ENCODE data around the gene ZW10. TPM values are rescaled to one million over a fixed set of nuclear protein-coding genes. Genes with fewer than 3 reads are reported as not detected.

ZW10 gene
- total RNA-seq, 1 experiment from 2014 or later: 26.0 TPM

DNA sequence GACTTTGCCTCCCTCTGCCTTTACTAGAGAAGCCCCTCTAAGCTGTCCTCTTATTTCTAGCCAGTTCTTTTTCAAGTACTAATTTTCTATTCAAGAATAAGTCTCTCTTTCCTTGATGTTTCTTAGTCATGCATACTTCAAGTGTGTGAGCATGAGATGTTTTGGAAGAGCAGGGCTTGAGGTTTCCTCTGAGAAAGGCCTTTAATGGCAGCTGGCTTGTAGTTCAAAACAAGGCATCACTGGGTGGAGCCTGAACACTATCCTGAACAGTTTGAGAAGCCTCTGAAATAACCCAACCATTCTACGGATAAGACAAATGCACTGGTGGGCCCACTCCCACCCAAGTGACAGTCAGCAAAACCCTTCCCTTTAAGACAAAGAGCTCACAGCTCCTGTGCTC, 43.7 kb upstream of the ZW10 start:
- H3K23me2 ChIP-seq (ENCODE audit: insufficient read length, low read depth, low read length, poor library complexity, severe bottlenecking): no peaks in the 10 kb centered on the region
- no CpG with 5 or more reads among the region's 1 CpG for WGBS (ENCODE audit: extremely low coverage, insufficient read length, low lambda C conversion rate)
- DNase-seq: no peak
- H3K27me3 ChIP-seq (ENCODE audit: insufficient read depth, low read length): no peaks in the 10 kb centered on the region
- no peak overlapping the region for H3K56ac ChIP-seq (ENCODE audit: insufficient read length, low read depth, low read length)
- H3K14ac ChIP-seq (ENCODE audit: insufficient read depth, low read length): no peak overlapping the region
- H2AFZ ChIP-seq (ENCODE audit: low read length): no peak overlapping the region
- H4K8ac ChIP-seq (replicated peaks; ENCODE audit: insufficient read length, low read depth, low read length): no peak overlapping the region
- H2BK20ac ChIP-seq (ENCODE audit: low read depth, low read length, poor library complexity, severe bottlenecking): no peak overlapping the region
- no peak overlapping the region for H3K4ac ChIP-seq (ENCODE audit: low read depth, low read length)
- H3K4me1 ChIP-seq (ENCODE audit: insufficient read depth, low read length): no peaks in the 10 kb centered on the region
- no peaks in the 10 kb centered on the region for H3K9me3 ChIP-seq (ENCODE audit: control insufficient read depth, low read depth, low read length)
- H3K9me3 Mint-ChIP-seq: no peaks in the 10 kb centered on the region
- H2AK5ac ChIP-seq (ENCODE audit: insufficient read length, low read length): no peak overlapping the region
- H3K27me3 Mint-ChIP-seq (ENCODE audit: low read depth): no peaks in the 10 kb centered on the region
- no peak overlapping the region for H2BK5ac ChIP-seq (ENCODE audit: insufficient read length, low read length)
- H3K4me1 Mint-ChIP-seq: peaks cover 9 to 19% of the 10 kb centered on the region in 2 experiments; a peak in 3 of 4 replicates
- TF ChIP-seq, protein P1, sequence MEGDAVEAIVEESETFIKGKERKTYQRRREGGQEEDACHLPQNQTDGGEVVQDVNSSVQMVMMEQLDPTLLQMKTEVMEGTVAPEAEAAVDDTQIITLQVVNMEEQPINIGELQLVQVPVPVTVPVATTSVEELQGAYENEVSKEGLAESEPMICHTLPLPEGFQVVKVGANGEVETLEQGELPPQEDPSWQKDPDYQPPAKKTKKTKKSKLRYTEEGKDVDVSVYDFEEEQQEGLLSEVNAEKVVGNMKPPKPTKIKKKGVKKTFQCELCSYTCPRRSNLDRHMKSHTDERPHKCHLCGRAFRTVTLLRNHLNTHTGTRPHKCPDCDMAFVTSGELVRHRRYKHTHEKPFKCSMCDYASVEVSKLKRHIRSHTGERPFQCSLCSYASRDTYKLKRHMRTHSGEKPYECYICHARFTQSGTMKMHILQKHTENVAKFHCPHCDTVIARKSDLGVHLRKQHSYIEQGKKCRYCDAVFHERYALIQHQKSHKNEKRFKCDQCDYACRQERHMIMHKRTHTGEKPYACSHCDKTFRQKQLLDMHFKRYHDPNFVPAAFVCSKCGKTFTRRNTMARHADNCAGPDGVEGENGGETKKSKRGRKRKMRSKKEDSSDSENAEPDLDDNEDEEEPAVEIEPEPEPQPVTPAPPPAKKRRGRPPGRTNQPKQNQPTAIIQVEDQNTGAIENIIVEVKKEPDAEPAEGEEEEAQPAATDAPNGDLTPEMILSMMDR (conservative IDR thresholded peaks at IDR 0.05): no peak
- no peak overlapping the region for H2BK12ac ChIP-seq (ENCODE audit: insufficient read length, low read depth, low read length)
- H3K79me2 ChIP-seq (ENCODE audit: insufficient read depth, low read length): no peaks in the 10 kb centered on the region
- no peak overlapping the region for H3K9ac ChIP-seq (ENCODE audit: extremely low read depth, insufficient read length, low read length)
- H4K91ac ChIP-seq (ENCODE audit: insufficient read length, low read depth, low read length): no peak overlapping the region
- no peak overlapping the region for H4K5ac ChIP-seq (ENCODE audit: insufficient read length, low read depth, low read length)
- no peaks in the 10 kb centered on the region for H3K79me1 ChIP-seq (ENCODE audit: insufficient read depth, low read depth, low read length, poor library complexity, severe bottlenecking)
- no peaks in the 10 kb centered on the region for H4K20me1 ChIP-seq (ENCODE audit: control insufficient read depth, insufficient read depth, insufficient read length)
- H3T11ph ChIP-seq (ENCODE audit: low read length): no peak overlapping the region
- no peak overlapping the region for H3K18ac ChIP-seq (ENCODE audit: insufficient read length, low read depth, low read length)
- no peak overlapping the region for H3K4me3 Mint-ChIP-seq
- H3K27ac Mint-ChIP-seq: no peak overlapping the region
- H3K4me2 ChIP-seq (ENCODE audit: insufficient read depth, insufficient read length, low read length): no peak overlapping the region
- peaks cover 33 to 90% (median 76%) of the 10 kb centered on the region in 3 experiments; a peak in 6 of 7 replicates for H3K36me3 Mint-ChIP-seq (ENCODE audit: insufficient read depth in 1 of 3, low read depth in 3 of 3)
- H3K27ac ChIP-seq (ENCODE audit: insufficient read length, low read depth, low read length): no peak overlapping the region
- no peak overlapping the region for H2BK15ac ChIP-seq (ENCODE audit: low read depth, low read length)
- H3K23ac ChIP-seq (ENCODE audit: insufficient read length, low read depth, low read length): no peak overlapping the region
- H2BK120ac ChIP-seq (ENCODE audit: low read depth, low read length, poor library complexity, severe bottlenecking): no peak overlapping the region
